Measurements from ENCODE around the gene SNRNP48. TPM values are rescaled to one million over a fixed set of nuclear protein-coding genes. Genes with fewer than 3 reads are reported as not detected.

SNRNP48 gene
- polyA plus RNA-seq, 1 of the 3 experiments (the other 2 are of a cell fraction) = 5.7 TPM

DNA sequence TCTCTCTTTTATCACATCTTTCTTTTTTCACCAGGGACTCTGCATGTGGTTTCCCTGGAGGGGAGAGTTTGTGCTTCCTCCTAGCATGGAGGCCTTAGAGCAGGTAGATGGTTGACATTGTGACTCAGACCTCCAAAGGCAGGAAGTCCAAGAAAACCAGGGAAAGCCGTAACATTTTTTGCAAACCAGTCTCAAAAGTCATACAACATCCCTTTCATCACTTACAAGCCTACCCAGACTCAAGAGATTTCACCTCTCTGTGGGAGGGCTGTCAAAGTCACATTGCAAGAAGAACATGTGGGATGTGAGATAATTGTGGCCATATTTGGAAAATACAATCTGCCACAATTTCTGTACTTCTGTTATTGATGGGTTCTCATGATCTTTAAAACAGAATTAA lies 46.2 kb downstream of the SNRNP48 start (continued):
- TF ChIP-seq GATA2 (CRISPR knock-in tag; IDR thresholded peaks at IDR 0.05) (no peak), GABPA (IDR thresholded peaks at IDR 0.05; ENCODE audit: low read depth) (no peak)

DNA sequence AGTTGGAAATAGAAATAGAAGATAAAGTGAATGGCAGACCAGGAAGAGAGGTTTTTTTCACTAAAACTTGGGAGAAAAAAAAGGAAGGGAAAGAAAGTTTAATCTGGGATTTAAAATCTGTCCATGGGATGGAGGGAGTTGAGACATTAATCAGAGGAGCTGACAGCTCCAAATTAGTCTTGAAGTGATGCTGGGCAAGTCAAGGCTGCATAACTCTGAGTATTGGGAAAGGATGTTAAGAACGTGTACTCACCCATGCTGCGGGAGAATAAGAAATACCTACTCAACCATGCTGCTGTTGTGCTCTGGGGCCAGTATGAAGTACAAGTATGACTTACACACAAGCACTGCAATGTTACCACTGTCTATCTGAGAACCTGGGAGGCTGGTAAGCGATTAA lies 47.5 kb downstream of the SNRNP48 start:
- Histone ChIP-seq H3K27me3 (ENCODE audit: insufficient read depth) (no peaks in the 10 kb centered on the region), H3K79me2 (ENCODE audit: insufficient read depth) (no peaks in the 10 kb centered on the region), H3F3A (replicated peaks; ENCODE audit: insufficient read depth) (no peaks in the 10 kb centered on the region), H3K9ac (no peak overlapping the region), H3K9me3 (no peaks in the 10 kb centered on the region), H3K9me2 (no peaks in the 10 kb centered on the region), H3K4me1 (ENCODE audit: control insufficient read depth in 1 of 2, insufficient read depth in 2 of 2, low read depth in 1 of 2, low read length in 1 of 2) (no peaks in the 10 kb centered on the region), H3K27ac (ENCODE audit: low read depth in 2 of 2, low read length in 1 of 2) (no peak overlapping the region), H3K36me3 (replicated peaks in 1 of 2; ENCODE audit: control insufficient read depth in 1 of 2, insufficient read depth in 2 of 2, low read length in 1 of 2) (no peaks in the 10 kb centered on the region), H4K20me1 (ENCODE audit: insufficient read depth) (no peaks in the 10 kb centered on the region), H2AFZ (ENCODE audit: low read depth) (no peak overlapping the region), H3K4me2 (no peak overlapping the region), H3K4me3 (ENCODE audit: low read depth in 2 of 2, low read length in 1 of 2) (no peak overlapping the region)
- DNase-seq = no peak
- WGBS (ENCODE audit: low lambda C conversion rate) = 66% methylated on average over 3 of the region's 3 CpGs
- ChIA-PET POLR2A (no interaction called here), CTCF (no interaction called here)
- TF ChIP-seq NFIC (IDR thresholded peaks at IDR 0.05; ENCODE audit: borderline replicate concordance) (no peak), RAD21 (IDR thresholded peaks at IDR 0.05; ENCODE audit: low read length) (no peak), CHD2 (IDR thresholded peaks at IDR 0.05; ENCODE audit: low read length, partially characterized antibody) (no peak), EP300 (IDR thresholded peaks at IDR 0.05; ENCODE audit: borderline replicate concordance in 1 of 2, low read depth in 1 of 2, low read length in 1 of 2) (no peak), TCF12 (IDR thresholded peaks at IDR 0.05) (no peak), NRF1 (IDR thresholded peaks at IDR 0.05; ENCODE audit: low read depth, low read length) (no peak), RFX5 (IDR thresholded peaks at IDR 0.05; ENCODE audit: low read length) (no peak), USF1 (IDR thresholded peaks at IDR 0.05; ENCODE audit: borderline replicate concordance, low read depth) (no peak), GATA2 (CRISPR knock-in tag; IDR thresholded peaks at IDR 0.05) (no peak), EZH2phosphoT487 (IDR thresholded peaks at IDR 0.05; ENCODE audit: borderline replicate concordance, low read depth) (no peak), FOXM1 (IDR thresholded peaks at IDR 0.05; ENCODE audit: low read depth) (no peak), YY1 (IDR thresholded peaks at IDR 0.05; ENCODE audit: low read depth) (no peak)
- TF ChIP-seq, protein P1, sequence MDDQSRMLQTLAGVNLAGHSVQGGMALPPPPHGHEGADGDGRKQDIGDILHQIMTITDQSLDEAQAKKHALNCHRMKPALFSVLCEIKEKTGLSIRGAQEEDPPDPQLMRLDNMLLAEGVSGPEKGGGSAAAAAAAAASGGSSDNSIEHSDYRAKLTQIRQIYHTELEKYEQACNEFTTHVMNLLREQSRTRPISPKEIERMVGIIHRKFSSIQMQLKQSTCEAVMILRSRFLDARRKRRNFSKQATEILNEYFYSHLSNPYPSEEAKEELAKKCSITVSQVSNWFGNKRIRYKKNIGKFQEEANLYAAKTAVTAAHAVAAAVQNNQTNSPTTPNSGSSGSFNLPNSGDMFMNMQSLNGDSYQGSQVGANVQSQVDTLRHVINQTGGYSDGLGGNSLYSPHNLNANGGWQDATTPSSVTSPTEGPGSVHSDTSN (IDR thresholded peaks at IDR 0.05) = no peak

- no peaks in the 10 kb centered on the region for H3K9me2 ChIP-seq
- POLR2A ChIA-PET = no interaction called here
- no peak for TF ChIP-seq FOSL2 (IDR thresholded peaks at IDR 0.05; ENCODE audit: borderline replicate concordance, low read depth)
- TF ChIP-seq, protein P2, sequence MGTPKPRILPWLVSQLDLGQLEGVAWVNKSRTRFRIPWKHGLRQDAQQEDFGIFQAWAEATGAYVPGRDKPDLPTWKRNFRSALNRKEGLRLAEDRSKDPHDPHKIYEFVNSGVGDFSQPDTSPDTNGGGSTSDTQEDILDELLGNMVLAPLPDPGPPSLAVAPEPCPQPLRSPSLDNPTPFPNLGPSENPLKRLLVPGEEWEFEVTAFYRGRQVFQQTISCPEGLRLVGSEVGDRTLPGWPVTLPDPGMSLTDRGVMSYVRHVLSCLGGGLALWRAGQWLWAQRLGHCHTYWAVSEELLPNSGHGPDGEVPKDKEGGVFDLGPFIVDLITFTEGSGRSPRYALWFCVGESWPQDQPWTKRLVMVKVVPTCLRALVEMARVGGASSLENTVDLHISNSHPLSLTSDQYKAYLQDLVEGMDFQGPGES (IDR thresholded peaks at IDR 0.05; ENCODE audit: low read depth, low read length) = no peak
- no peak for TF ChIP-seq MXI1 (IDR thresholded peaks at IDR 0.05; ENCODE audit: low read depth, low read length)
- no peak for TF ChIP-seq EP300 (IDR thresholded peaks at IDR 0.05; ENCODE audit: borderline replicate concordance in 1 of 2, low read depth in 1 of 2, low read length in 1 of 2)
- TF ChIP-seq NFIC (IDR thresholded peaks at IDR 0.05; ENCODE audit: borderline replicate concordance) = no peak
- TF ChIP-seq GABPA (IDR thresholded peaks at IDR 0.05; ENCODE audit: low read depth) = no peak
- TF ChIP-seq USF2 (IDR thresholded peaks at IDR 0.05; ENCODE audit: borderline replicate concordance, low read depth, low read length) = no peak
- TF ChIP-seq CHD2 (IDR thresholded peaks at IDR 0.05; ENCODE audit: low read length, partially characterized antibody) = no peak
- TF ChIP-seq, protein P3, sequence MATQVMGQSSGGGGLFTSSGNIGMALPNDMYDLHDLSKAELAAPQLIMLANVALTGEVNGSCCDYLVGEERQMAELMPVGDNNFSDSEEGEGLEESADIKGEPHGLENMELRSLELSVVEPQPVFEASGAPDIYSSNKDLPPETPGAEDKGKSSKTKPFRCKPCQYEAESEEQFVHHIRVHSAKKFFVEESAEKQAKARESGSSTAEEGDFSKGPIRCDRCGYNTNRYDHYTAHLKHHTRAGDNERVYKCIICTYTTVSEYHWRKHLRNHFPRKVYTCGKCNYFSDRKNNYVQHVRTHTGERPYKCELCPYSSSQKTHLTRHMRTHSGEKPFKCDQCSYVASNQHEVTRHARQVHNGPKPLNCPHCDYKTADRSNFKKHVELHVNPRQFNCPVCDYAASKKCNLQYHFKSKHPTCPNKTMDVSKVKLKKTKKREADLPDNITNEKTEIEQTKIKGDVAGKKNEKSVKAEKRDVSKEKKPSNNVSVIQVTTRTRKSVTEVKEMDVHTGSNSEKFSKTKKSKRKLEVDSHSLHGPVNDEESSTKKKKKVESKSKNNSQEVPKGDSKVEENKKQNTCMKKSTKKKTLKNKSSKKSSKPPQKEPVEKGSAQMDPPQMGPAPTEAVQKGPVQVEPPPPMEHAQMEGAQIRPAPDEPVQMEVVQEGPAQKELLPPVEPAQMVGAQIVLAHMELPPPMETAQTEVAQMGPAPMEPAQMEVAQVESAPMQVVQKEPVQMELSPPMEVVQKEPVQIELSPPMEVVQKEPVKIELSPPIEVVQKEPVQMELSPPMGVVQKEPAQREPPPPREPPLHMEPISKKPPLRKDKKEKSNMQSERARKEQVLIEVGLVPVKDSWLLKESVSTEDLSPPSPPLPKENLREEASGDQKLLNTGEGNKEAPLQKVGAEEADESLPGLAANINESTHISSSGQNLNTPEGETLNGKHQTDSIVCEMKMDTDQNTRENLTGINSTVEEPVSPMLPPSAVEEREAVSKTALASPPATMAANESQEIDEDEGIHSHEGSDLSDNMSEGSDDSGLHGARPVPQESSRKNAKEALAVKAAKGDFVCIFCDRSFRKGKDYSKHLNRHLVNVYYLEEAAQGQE (IDR thresholded peaks at IDR 0.05; ENCODE audit: low read depth, low read length) = no peak
Measured at GRCh38 chr6:7639427-7639826, 49.4 kb downstream of the SNRNP48 start.

More at GRCh38 chr6:7639427-7639826, 49.4 kb downstream of the SNRNP48 start:
- H3K79me2 ChIP-seq (ENCODE audit: insufficient read depth) = no peaks in the 10 kb centered on the region
- H3K9me3 ChIP-seq = no peaks in the 10 kb centered on the region
- no peak overlapping the region for H3K4me3 ChIP-seq (ENCODE audit: low read depth in 2 of 2, low read length in 1 of 2)
- no peak overlapping the region for H3K9ac ChIP-seq
- H3K27ac ChIP-seq (ENCODE audit: low read depth in 2 of 2, low read length in 1 of 2) = no peak overlapping the region
- DNase-seq = no peak
- no peaks in the 10 kb centered on the region for H3K36me3 ChIP-seq (replicated peaks in 1 of 2; ENCODE audit: control insufficient read depth in 1 of 2, insufficient read depth in 2 of 2, low read length in 1 of 2)
- no peaks in the 10 kb centered on the region for H4K20me1 ChIP-seq (ENCODE audit: insufficient read depth)
- H2AFZ ChIP-seq (ENCODE audit: low read depth) = no peak overlapping the region
- H3F3A ChIP-seq (replicated peaks; ENCODE audit: insufficient read depth) = no peaks in the 10 kb centered on the region
- no peaks in the 10 kb centered on the region for H3K4me1 ChIP-seq (ENCODE audit: control insufficient read depth in 1 of 2, insufficient read depth in 2 of 2, low read depth in 1 of 2, low read length in 1 of 2)
- H3K4me2 ChIP-seq = no peak overlapping the region
- H3K27me3 ChIP-seq (ENCODE audit: insufficient read depth) = no peaks in the 10 kb centered on the region
- CTCF ChIA-PET = no interaction called here
- 63% methylated on average over 3 of the region's 3 CpGs for WGBS (ENCODE audit: low lambda C conversion rate)

Measured in SK-N-SH (cell line).